H9 (cell line): ENCODE measurements around the gene ATP8A2. TPM values are rescaled to one million over a fixed set of nuclear protein-coding genes. Genes with fewer than 3 reads are reported as not detected.

Experiments used
- DNase-seq: peaks from one replicate; pipeline ENCODE4 v3.0.0-alpha.2; 2017
- H2AFZ ChIP-seq: one replicate; pipeline ENCODE4 v1.6.1; 2013; ENCODE audit warnings: mild to moderate bottlenecking, low read length, control low read depth, moderate library complexity
- H2AK5ac ChIP-seq: 2 replicates; pipeline ENCODE4 v1.6.1; 2013; ENCODE audit warnings: low read length, control low read depth, mixed read lengths; ENCODE audit not compliant: insufficient read length
- H2BK120ac ChIP-seq: one replicate; pipeline ENCODE4 v1.6.1; 2013; ENCODE audit warnings: low read depth, mild to moderate bottlenecking, low read length, control low read depth, inconsistent platforms; ENCODE audit not compliant: poor library complexity, severe bottlenecking
- H2BK12ac ChIP-seq: 2 replicates; pipeline ENCODE4 v1.6.1; 2013; ENCODE audit warnings: low read length, control low read depth, mixed read lengths, low read depth; ENCODE audit not compliant: insufficient read length
- H2BK15ac ChIP-seq: 2 replicates; pipeline ENCODE4 v1.6.1; 2013; ENCODE audit warnings: low read depth, low read length, control low read depth
- H2BK20ac ChIP-seq: one replicate; pipeline ENCODE4 v1.6.1; 2013; ENCODE audit warnings: low read depth, mild to moderate bottlenecking, low read length, control low read depth, inconsistent platforms; ENCODE audit not compliant: poor library complexity, severe bottlenecking
- H2BK5ac ChIP-seq: 2 replicates; pipeline ENCODE4 v1.6.1; 2013; ENCODE audit warnings: low read length, control low read depth, mixed read lengths; ENCODE audit not compliant: insufficient read length
- H3K14ac ChIP-seq: 2 replicates; pipeline ENCODE4 v1.6.1; 2013; ENCODE audit warnings: low read length, control low read depth; ENCODE audit not compliant: insufficient read depth
- H3K18ac ChIP-seq: 2 replicates; pipeline ENCODE4 v1.6.1; 2013; ENCODE audit warnings: low read depth, mild to moderate bottlenecking, mixed read lengths, low read length, control low read depth; ENCODE audit not compliant: insufficient read length
- H3K23ac ChIP-seq: 2 replicates; pipeline ENCODE4 v1.6.1; 2013; ENCODE audit warnings: low read length, control low read depth, mixed read lengths, low read depth; ENCODE audit not compliant: insufficient read length
- H3K23me2 ChIP-seq: 2 replicates; pipeline ENCODE4 v1.6.1; 2013; ENCODE audit warnings: low read depth, mild to moderate bottlenecking, mixed read lengths, low read length, control low read depth; ENCODE audit not compliant: insufficient read length, poor library complexity, severe bottlenecking
- H3K27ac ChIP-seq: 2 replicates; pipeline ENCODE4 v1.5.1; 2013; ENCODE audit warnings: low read length, control low read depth, mixed read lengths, low read depth; ENCODE audit not compliant: insufficient read length
- H3K27me3 ChIP-seq: 2 replicates; pipeline ENCODE4 v1.6.1; 2013; ENCODE audit warnings: low read length, control low read depth, inconsistent platforms; ENCODE audit not compliant: insufficient read depth
- H3K4ac ChIP-seq: 2 replicates; pipeline ENCODE4 v1.6.1; 2013; ENCODE audit warnings: low read depth, mild to moderate bottlenecking, control low read depth, inconsistent platforms, low read length, moderate library complexity
- H3K4me1 ChIP-seq: 2 replicates; pipeline ENCODE4 v1.6.1; 2013; ENCODE audit warnings: low read length, control low read depth, inconsistent platforms; ENCODE audit not compliant: insufficient read depth
- H3K4me2 ChIP-seq: 2 replicates; pipeline ENCODE4 v1.6.1; 2013; ENCODE audit warnings: low read length, control low read depth, mixed read lengths; ENCODE audit not compliant: insufficient read length, insufficient read depth
- H3K56ac ChIP-seq: 2 replicates; pipeline ENCODE4 v1.6.1; 2013; ENCODE audit warnings: low read depth, mild to moderate bottlenecking, mixed read lengths, low read length, control low read depth; ENCODE audit not compliant: insufficient read length
- H3K79me1 ChIP-seq: 2 replicates; pipeline ENCODE4 v1.6.1; 2013; ENCODE audit warnings: low read depth, mild to moderate bottlenecking, moderate library complexity, low read length, control low read depth, inconsistent platforms; ENCODE audit not compliant: insufficient read depth, poor library complexity, severe bottlenecking
- H3K79me2 ChIP-seq: 2 replicates; pipeline ENCODE4 v1.6.1; 2013; ENCODE audit warnings: low read length, control low read depth, inconsistent platforms; ENCODE audit not compliant: insufficient read depth
- H3K9ac ChIP-seq: 2 replicates; pipeline ENCODE4 v1.6.1; 2013; ENCODE audit warnings: low read length, control low read depth, mixed read lengths; ENCODE audit not compliant: insufficient read length; ENCODE audit errors: extremely low read depth
- H3K9me3 ChIP-seq: one replicate; pipeline ENCODE4 v1.6.1; 2013; ENCODE audit warnings: low read depth, low read length, inconsistent platforms; ENCODE audit not compliant: control insufficient read depth
- H3T11ph ChIP-seq: one replicate; pipeline ENCODE4 v1.6.1; 2013; ENCODE audit warnings: mild to moderate bottlenecking, low read length, control low read depth, inconsistent platforms
- H4K20me1 ChIP-seq: one replicate; pipeline ENCODE4 v1.6.1; 2013; ENCODE audit not compliant: control insufficient read depth, insufficient read length, insufficient read depth
- H4K5ac ChIP-seq: 2 replicates; pipeline ENCODE4 v1.6.1; 2013; ENCODE audit warnings: low read depth, mild to moderate bottlenecking, mixed read lengths, low read length, control low read depth; ENCODE audit not compliant: insufficient read length
- H4K8ac ChIP-seq: replicated peaks from 2 replicates; pipeline ENCODE4 v1.6.1; 2013; ENCODE audit warnings: low read length, control low read depth, mixed read lengths, low read depth; ENCODE audit not compliant: insufficient read length
- H4K91ac ChIP-seq: 2 replicates; pipeline ENCODE4 v1.6.1; 2013; ENCODE audit warnings: low read depth, mild to moderate bottlenecking, moderate library complexity, mixed read lengths, low read length, control low read depth; ENCODE audit not compliant: insufficient read length
- H3K27ac Mint-ChIP-seq, 3 experiments: 2 replicates in 2 of 3; 3 replicates in 1 of 3; pipeline ENCODE4 v1.8.0; 2020 to 2021; ENCODE audit warnings: mixed read lengths in 3 of 3, mild to moderate bottlenecking in 1 of 3, moderate library complexity in 1 of 3
- H3K27me3 Mint-ChIP-seq: 2 replicates; pipeline ENCODE4 v1.8.0; 2021; ENCODE audit warnings: low read depth, mild to moderate bottlenecking, moderate library complexity, mixed read lengths
- H3K36me3 Mint-ChIP-seq, 3 experiments: 2 replicates in 2 of 3; 3 replicates in 1 of 3; pipeline ENCODE4 v1.8.0; 2020 to 2021; ENCODE audit warnings: low read depth in 3 of 3, mixed read lengths in 3 of 3; ENCODE audit not compliant: insufficient read depth in 1 of 3
- H3K4me1 Mint-ChIP-seq, 2 experiments: 2 replicates each; pipeline ENCODE4 v1.8.0; 2020; ENCODE audit warnings: mixed read lengths in 2 of 2
- H3K4me3 Mint-ChIP-seq, 2 experiments: 2 replicates in 1 of 2; 3 replicates in 1 of 2; pipeline ENCODE4 v1.8.0; 2020 to 2021; ENCODE audit warnings: mild to moderate bottlenecking in 2 of 2, mixed read lengths in 2 of 2, moderate library complexity in 1 of 2
- H3K9me3 Mint-ChIP-seq, 2 experiments: 2 replicates in 1 of 2; 3 replicates in 1 of 2; pipeline ENCODE4 v1.8.0; 2020; ENCODE audit warnings: mild to moderate bottlenecking in 2 of 2, mixed read lengths in 2 of 2, moderate library complexity in 1 of 2
- CTCF ChIP-seq: fragments of 200-600 bp; sonication (generic); conservative IDR thresholded peaks from 3 replicates; pipeline ENCODE4 v1.8.0; 2021; ENCODE audit warnings: antibody characterized with exemption, mild to moderate bottlenecking
- WGBS: extraction: QIAGEN DNeasy Blood & Tissue Kit; methylation state at CpG from one replicate; pipeline ENCODE4 v1.1.7; 2013; ENCODE audit warnings: missing lambda C conversion rate, low lambda C conversion rate, mixed read lengths; ENCODE audit not compliant: insufficient read length; ENCODE audit errors: extremely low coverage; 5-methylcytosine and 5-hydroxymethylcytosine counted together
- total RNA-seq: library from RNA; stranded (reverse); gene quantifications from 2 replicates; pipeline ENCODE4 v1.2.1, GENCODE V29; 2021

The ATP8A2 gene
- total RNA-seq, 1 experiment from 2014 or later, result 18.2 TPM

GRCh38 chr13:25932365-25932764 lies 560.6 kb downstream of the ATP8A2 start:
- no peak overlapping the region for H4K5ac ChIP-seq
- no peak overlapping the region for H2BK15ac ChIP-seq
- H4K8ac ChIP-seq, result no peak overlapping the region
- no peaks in the 10 kb centered on the region for H3K23me2 ChIP-seq
- H3K27me3 ChIP-seq, result no peaks in the 10 kb centered on the region
- H3K9me3 ChIP-seq, result no peaks in the 10 kb centered on the region
- no peaks in the 10 kb centered on the region for H4K20me1 ChIP-seq
- H3K4ac ChIP-seq, result no peak overlapping the region
- no peaks in the 10 kb centered on the region for H3K79me2 ChIP-seq
- no peaks in the 10 kb centered on the region; the same call in 1 of the 2 replicates for H3K4me1 ChIP-seq
- no peak overlapping the region for H2BK20ac ChIP-seq
- H3K36me3 Mint-ChIP-seq, result no peaks in the 10 kb centered on the region
- no peak for TF ChIP-seq CTCF
- H3T11ph ChIP-seq, result no peak overlapping the region
- no peak overlapping the region for H3K14ac ChIP-seq
- peaks cover 3% of the 10 kb centered on the region; the same call in 1 of the 2 replicates for H3K27me3 Mint-ChIP-seq
- no peak for DNase-seq
- no peak overlapping the region for H2BK12ac ChIP-seq
- H3K79me1 ChIP-seq, result no peaks in the 10 kb centered on the region
- WGBS, result no CpG with 5 or more reads among the region's 1 CpG
- H3K9me3 Mint-ChIP-seq, result no peaks in the 10 kb centered on the region
- H3K23ac ChIP-seq, result no peak overlapping the region
- H2AK5ac ChIP-seq, result no peak overlapping the region
- H3K27ac ChIP-seq, result no peak overlapping the region
- no peak overlapping the region for H3K4me3 Mint-ChIP-seq
- no peak overlapping the region for H2AFZ ChIP-seq
- no peak overlapping the region for H3K9ac ChIP-seq
- no peak overlapping the region for H2BK5ac ChIP-seq
- no peak overlapping the region for H3K27ac Mint-ChIP-seq
- H3K56ac ChIP-seq, result no peak overlapping the region
- no peak overlapping the region for H3K18ac ChIP-seq
- H2BK120ac ChIP-seq, result no peak overlapping the region
- no peak overlapping the region for H4K91ac ChIP-seq
- no peak overlapping the region for H3K4me2 ChIP-seq
- H3K4me1 Mint-ChIP-seq, result peaks cover 41 to 58% of the 10 kb centered on the region in 2 experiments
